CD4-positive, alpha-beta T cell treated with Interleukin-15 for 1 hour (primary cell): ENCODE data around the gene CFAP157.

ENCODE experiments used
- DNase-seq: peaks from one replicate; pipeline ENCODE4 v3.0.0-alpha.2; 2020

Gene CFAP157

DNA sequence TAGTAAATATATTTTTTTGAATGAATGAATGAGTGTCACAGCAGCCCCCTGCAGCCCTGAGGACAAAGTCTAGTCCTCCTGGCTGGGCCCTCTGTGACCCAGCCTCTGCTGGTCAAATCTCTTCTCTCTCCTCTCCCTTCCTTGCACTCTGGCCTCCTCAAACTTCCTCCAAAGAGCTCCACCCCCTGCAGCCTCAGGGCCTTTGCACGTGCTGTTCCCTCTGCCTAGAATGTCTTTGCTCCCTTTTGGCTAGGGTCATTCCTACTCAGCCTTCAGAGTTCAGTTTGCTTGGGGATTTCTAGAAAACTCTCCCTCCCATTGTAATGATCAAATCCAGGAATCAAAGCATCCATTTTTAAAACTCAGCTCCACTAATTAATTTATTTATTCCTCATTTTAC lies 58.6 kb downstream of the CFAP157 start:
- DNase-seq, result no peak
